Esophagus muscularis mucosa (tissue), 3 donors: ENCODE data around the gene NINJ1.

Experiments
- EP300 ChIP-seq: sonication (generic); formaldehyde crosslinking; IDR thresholded peaks from one replicate; pipeline ENCODE4 v1.6.1; 2017; ENCODE audit warnings: antibody characterized with exemption
- POLR2AphosphoS5 ChIP-seq, 2 donors: sonication (generic); formaldehyde crosslinking; IDR thresholded peaks; one replicate each; pipeline ENCODE4 v1.6.1; 2017; ENCODE audit warnings: antibody characterized with exemption in 2 of 2

DNA sequence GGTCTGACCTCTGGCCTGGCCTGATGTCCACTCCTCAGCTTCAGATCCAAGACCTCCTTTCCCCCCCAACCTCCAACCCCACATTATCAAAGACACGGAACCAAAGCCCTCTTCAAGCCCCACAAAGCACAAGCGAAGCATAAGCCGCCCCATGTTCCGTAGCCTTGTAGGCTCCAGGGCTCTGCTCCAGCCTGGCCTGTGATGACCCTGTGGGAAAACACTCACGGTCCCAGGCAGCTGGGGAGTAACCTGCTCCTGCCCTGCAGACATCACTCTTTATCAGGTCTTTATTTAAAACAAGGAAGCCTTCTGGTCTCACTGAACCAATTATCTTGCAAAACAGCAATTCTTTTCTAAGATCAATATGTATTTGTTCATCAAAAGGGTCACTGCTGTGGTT, 34.5 kb upstream of the NINJ1 start:
- TF ChIP-seq EP300: no peak
- no peak for TF ChIP-seq POLR2AphosphoS5 (IDR thresholded peaks at IDR 0.05)
